HFFc6 (cell line): Measurements from ENCODE around the gene RGS13. TPM values are rescaled to one million over a fixed set of nuclear protein-coding genes. Genes with fewer than 3 reads are reported as not detected.

Experiments
- DNase-seq: peaks from one replicate; pipeline ENCODE4 v3.0.0-alpha.2; 2018
- H3K27ac Mint-ChIP-seq: 2 replicates; pipeline ENCODE4 v1.8.0; 2020; ENCODE audit warnings: mild to moderate bottlenecking, mixed read lengths
- H3K27me3 Mint-ChIP-seq: 2 replicates; pipeline ENCODE4 v1.8.0; 2021; ENCODE audit warnings: mild to moderate bottlenecking, moderate library complexity, mixed read lengths; ENCODE audit not compliant: insufficient read depth
- H3K36me3 Mint-ChIP-seq: 2 replicates; pipeline ENCODE4 v1.8.0; 2021; ENCODE audit warnings: low read depth, mixed read lengths
- H3K4me1 Mint-ChIP-seq: 2 replicates; pipeline ENCODE4 v1.8.0; 2020; ENCODE audit warnings: low read depth, mixed read lengths
- H3K4me3 Mint-ChIP-seq: 2 replicates; pipeline ENCODE4 v1.8.0; 2020; ENCODE audit warnings: mild to moderate bottlenecking, moderate library complexity, mixed read lengths
- H3K9me3 Mint-ChIP-seq: 2 replicates; pipeline ENCODE4 v1.8.0; 2020; ENCODE audit warnings: mild to moderate bottlenecking, mixed read lengths
- CTCF ChIP-seq: fragments of 200-600 bp; sonication (generic); IDR thresholded peaks from 2 replicates; pipeline ENCODE4 v1.5.0; 2021; ENCODE audit warnings: antibody characterized with exemption, mild to moderate bottlenecking
- total RNA-seq, 6 experiments: library from RNA; stranded (reverse); fragmentation: NEBNext Ultra II Directional; extraction: Animal tissue kit (Norgen Biotek cat#: 25700); gene quantifications; 2 replicates in 1 of 6; 3 replicates in 5 of 6; pipeline ENCODE4 v1.2.3, GENCODE V29; 2021

Gene RGS13
- total RNA-seq, 6 experiments from 2014 or later: not detected

DNA sequence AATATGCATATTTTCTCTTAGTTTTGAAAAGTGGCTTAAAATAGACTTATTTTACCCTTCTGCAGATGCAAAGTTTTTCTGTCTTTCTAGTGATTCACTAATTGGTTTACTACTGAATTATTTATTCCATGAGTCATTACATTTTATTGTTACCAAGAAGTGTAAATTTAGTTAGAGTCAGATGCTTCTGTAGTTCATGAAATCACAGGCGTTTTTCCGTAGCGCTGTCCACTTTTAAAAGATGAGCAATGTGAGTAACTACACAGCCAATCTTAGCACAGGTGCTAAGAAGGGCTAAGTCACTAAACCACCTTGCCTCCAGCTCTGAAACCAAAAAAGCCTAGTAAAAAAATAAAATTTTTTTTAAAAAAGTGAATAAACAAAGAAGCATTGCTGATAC lies 24.7 kb downstream of the RGS13 start:
- no peak for DNase-seq
- no peak overlapping the region for H3K4me3 Mint-ChIP-seq

DNA sequence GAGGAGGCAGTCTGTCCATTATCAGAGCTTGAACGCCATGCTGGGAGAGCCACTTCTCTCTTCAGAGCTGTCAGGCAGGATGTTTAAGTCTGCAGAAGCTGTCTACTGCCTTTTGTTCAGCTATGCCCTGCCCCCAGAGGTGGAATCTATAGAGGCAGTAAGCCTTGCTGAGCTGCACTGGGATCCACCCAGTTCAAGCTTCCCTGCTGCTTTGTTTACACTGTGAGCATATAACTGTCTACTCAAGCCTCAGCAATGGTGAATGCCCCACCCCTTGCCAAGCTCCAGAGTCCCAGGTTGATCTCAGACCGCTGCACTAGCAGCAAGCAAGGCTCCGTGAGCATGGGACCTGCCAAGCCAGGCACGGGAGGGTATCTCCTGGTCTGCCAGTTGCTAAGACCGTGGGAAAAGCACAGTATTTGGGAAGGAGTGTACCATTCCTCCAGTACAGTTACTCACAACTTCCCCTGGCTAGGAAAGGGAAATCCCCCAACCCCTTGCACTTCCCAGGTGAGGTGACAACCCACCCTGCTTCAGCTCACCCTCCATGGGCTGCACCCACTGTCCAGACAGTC lies 32.5 kb downstream of the RGS13 start:
- Mint-ChIP-seq H3K9me3 (no peaks in the 10 kb centered on the region; the same call in 1 of the 2 replicates), H3K27me3 (peaks cover 2% of the 10 kb centered on the region; the same call in 1 of the 2 replicates), H3K36me3 (no peaks in the 10 kb centered on the region; the same call in 1 of the 2 replicates), H3K4me1 (no peaks in the 10 kb centered on the region; the same call in 1 of the 2 replicates), H3K27ac (no peak overlapping the region), H3K4me3 (no peak overlapping the region)
- no peak for DNase-seq
- TF ChIP-seq CTCF: no peak

More for the DNA sequence above, 24.7 kb downstream of the RGS13 start:
- Mint-ChIP-seq H3K27me3 (no peaks in the 10 kb centered on the region; the same call in none of the 2 replicates), H3K9me3 (no peaks in the 10 kb centered on the region), H3K27ac (no peak overlapping the region), H3K4me1 (no peaks in the 10 kb centered on the region; the same call in 1 of the 2 replicates), H3K36me3 (no peaks in the 10 kb centered on the region)
- no peak for TF ChIP-seq CTCF

DNA sequence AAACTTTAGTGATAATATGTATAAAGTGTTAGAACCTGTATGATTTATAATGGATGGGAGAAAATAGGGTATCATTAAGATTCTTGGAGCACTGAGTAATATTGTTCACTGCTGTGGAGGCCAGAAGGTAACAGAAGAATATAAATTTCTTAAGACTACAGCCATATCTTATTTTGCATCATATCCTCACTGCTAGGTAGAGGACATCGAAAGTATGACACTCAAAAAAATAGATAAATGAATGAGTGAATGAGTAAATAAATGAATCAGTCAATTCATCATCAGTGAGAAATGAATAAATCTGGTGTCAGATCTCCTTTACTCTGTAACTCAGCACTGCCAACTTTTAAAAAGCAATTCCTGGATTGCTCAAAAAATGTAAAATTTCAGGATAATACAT lies 33.2 kb downstream of the RGS13 start:
- H3K27ac Mint-ChIP-seq: no peak overlapping the region
- TF ChIP-seq CTCF: no peak
- H3K4me3 Mint-ChIP-seq: no peak overlapping the region
- no peaks in the 10 kb centered on the region; the same call in 1 of the 2 replicates for H3K9me3 Mint-ChIP-seq
- no peak for DNase-seq
- H3K4me1 Mint-ChIP-seq: no peaks in the 10 kb centered on the region; the same call in 1 of the 2 replicates
- H3K27me3 Mint-ChIP-seq: peaks cover 2% of the 10 kb centered on the region; the same call in 1 of the 2 replicates
- H3K36me3 Mint-ChIP-seq: no peaks in the 10 kb centered on the region; the same call in 1 of the 2 replicates

- Mint-ChIP-seq H3K27ac (no peak overlapping the region), H3K9me3 (no peaks in the 10 kb centered on the region), H3K36me3 (no peaks in the 10 kb centered on the region), H3K4me1 (no peaks in the 10 kb centered on the region), H3K4me3 (no peak overlapping the region), H3K27me3 (peaks cover 2% of the 10 kb centered on the region; the same call in 1 of the 2 replicates)
- no peak for TF ChIP-seq CTCF
- no peak for DNase-seq
These were observed 39.8 kb downstream of the RGS13 start for GRCh38 chr1:192675716-192676115.

- no peak for TF ChIP-seq CTCF
- no peaks in the 10 kb centered on the region for H3K36me3 Mint-ChIP-seq
- no peak for DNase-seq
- H3K27ac Mint-ChIP-seq: no peak overlapping the region
- H3K27me3 Mint-ChIP-seq: no peaks in the 10 kb centered on the region
- H3K4me3 Mint-ChIP-seq: no peak overlapping the region
- no peaks in the 10 kb centered on the region for H3K9me3 Mint-ChIP-seq
- H3K4me1 Mint-ChIP-seq: no peaks in the 10 kb centered on the region
These were observed 42.2 kb downstream of the RGS13 start for GRCh38 chr1:192678099-192678498.
